ENCODE results near the gene IRF4. TPM values are rescaled to one million over a fixed set of nuclear protein-coding genes. Genes with fewer than 3 reads are reported as not detected.
"Not testable (repeated sequence)": the region's sequence is repeated elsewhere in the genome, so short reads cannot be mapped to it uniquely, and the experiment has no call there.

IRF4 gene
- total and polyA plus RNA-seq, 7 donors: 0.03 to 0.59 (median 0.27) TPM

DNA sequence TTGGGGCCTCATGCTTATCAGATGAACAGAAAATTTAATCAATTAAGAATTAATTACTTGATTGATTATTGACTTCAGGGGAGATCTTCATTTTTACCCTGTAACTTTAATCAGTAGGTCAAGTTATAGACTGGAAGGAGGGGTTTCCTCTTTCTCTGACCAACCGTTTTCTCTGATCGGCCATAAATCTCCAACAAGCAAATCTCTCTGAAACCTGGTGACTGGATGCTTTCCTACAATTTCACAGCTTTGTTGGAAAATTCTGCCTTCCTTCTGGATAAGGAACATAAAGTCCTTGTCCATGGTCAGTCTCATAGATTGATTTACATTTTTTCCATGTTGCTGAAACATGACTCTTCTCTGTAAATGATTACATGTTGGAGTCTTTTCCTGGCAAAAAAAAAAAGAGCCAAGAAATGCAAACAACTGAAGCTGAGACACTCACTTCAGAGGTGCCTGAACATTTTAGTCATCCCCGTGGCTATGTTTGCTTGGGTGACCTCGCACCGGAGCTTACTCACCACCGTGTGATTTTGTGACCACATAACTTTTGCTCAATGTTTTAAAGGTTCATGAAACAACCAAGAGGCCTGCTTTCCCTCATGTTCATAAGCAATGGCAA is 31.0 kb downstream of the IRF4 start:
- no peak overlapping the region for H3K27ac ChIP-seq
- DNase-seq (no peak), ATAC-seq (no peak)
- peaks cover 0 to 2% (median 0%) of the 10 kb centered on the region in 3 donors for H3K27me3 ChIP-seq (ENCODE audit: insufficient read depth in 3 of 3, low read length in 2 of 3)
- TF ChIP-seq CTCF (IDR thresholded peaks at IDR 0.05): no peak
- no peaks in the 10 kb centered on the region for H3K36me3 ChIP-seq (ENCODE audit: insufficient read depth in 1 of 2, low read depth in 1 of 2)
- H3K4me3 ChIP-seq: no peak overlapping the region
- no peaks in the 10 kb centered on the region for H3K9me3 ChIP-seq
- WGBS, 3 donors: 47 to 56% (median 54%) methylated on average over 6 of the region's 6 CpGs
- no peaks in the 10 kb centered on the region for H3K4me1 ChIP-seq
- intact Hi-C loops (cut with DNase I): no loop called here

GRCh38 chr6:423055-423798 is 31.7 kb downstream of the IRF4 start:
- no peak overlapping the region for H3K27ac ChIP-seq
- TF ChIP-seq CTCF (IDR thresholded peaks at IDR 0.05): no peak
- ATAC-seq (no peak), DNase-seq (no peak)
- no peaks in the 10 kb centered on the region for H3K9me3 ChIP-seq
- no peaks in the 10 kb centered on the region for H3K36me3 ChIP-seq (ENCODE audit: insufficient read depth in 1 of 2, low read depth in 1 of 2)
- no peak overlapping the region for H3K4me3 ChIP-seq
- H3K27me3 ChIP-seq (ENCODE audit: insufficient read depth in 3 of 3, low read length in 2 of 3): peaks cover 0 to 2% (median 0%) of the 10 kb centered on the region in 3 donors
- intact Hi-C loops (cut with DNase I): no loop called here
- WGBS, 3 donors: 95 to 96% (median 96%) methylated on average over 11 of the region's 11 CpGs
- no peaks in the 10 kb centered on the region for H3K4me1 ChIP-seq

- WGBS, 3 donors: 95 to 97% (median 96%) methylated on average over 25 to 39 of the region's 39 CpGs
- Histone ChIP-seq H3K27me3 (ENCODE audit: insufficient read depth in 3 of 3, low read length in 2 of 3) (peaks cover 0 to 2% (median 0%) of the 10 kb centered on the region in 3 donors), H3K9me3 (no peaks in the 10 kb centered on the region), H3K4me3 (no peak overlapping the region), H3K27ac (no peak overlapping the region), H3K4me1 (no peaks in the 10 kb centered on the region), H3K36me3 (ENCODE audit: insufficient read depth in 1 of 2, low read depth in 1 of 2) (no peaks in the 10 kb centered on the region)
- no peak for TF ChIP-seq CTCF (IDR thresholded peaks at IDR 0.05)
- ATAC-seq: no peak
- intact Hi-C loops (cut with DNase I): no loop called here
- DNase-seq: no peak
These were observed 32.3 kb downstream of the IRF4 start for GRCh38 chr6:423799-424345.

GRCh38 chr6:424741-425417 is 33.3 kb downstream of the IRF4 start:
- H3K27ac ChIP-seq: no peak overlapping the region
- H3K4me3 ChIP-seq: no peak overlapping the region
- H3K9me3 ChIP-seq: no peaks in the 10 kb centered on the region
- no peak for TF ChIP-seq CTCF (IDR thresholded peaks at IDR 0.05)
- ATAC-seq (no peak), DNase-seq (no peak)
- intact Hi-C loops (cut with DNase I): no loop called here
- H3K36me3 ChIP-seq (ENCODE audit: insufficient read depth in 1 of 2, low read depth in 1 of 2): no peaks in the 10 kb centered on the region
- H3K27me3 ChIP-seq (ENCODE audit: insufficient read depth in 3 of 3, low read length in 2 of 3): peaks cover 0 to 2% (median 0%) of the 10 kb centered on the region in 3 donors
- H3K4me1 ChIP-seq: no peaks in the 10 kb centered on the region
- whole genome bisulfite sequencing, 3 donors: 89 to 90% (median 90%) methylated on average over 22 to 27 of the region's 27 CpGs

DNA sequence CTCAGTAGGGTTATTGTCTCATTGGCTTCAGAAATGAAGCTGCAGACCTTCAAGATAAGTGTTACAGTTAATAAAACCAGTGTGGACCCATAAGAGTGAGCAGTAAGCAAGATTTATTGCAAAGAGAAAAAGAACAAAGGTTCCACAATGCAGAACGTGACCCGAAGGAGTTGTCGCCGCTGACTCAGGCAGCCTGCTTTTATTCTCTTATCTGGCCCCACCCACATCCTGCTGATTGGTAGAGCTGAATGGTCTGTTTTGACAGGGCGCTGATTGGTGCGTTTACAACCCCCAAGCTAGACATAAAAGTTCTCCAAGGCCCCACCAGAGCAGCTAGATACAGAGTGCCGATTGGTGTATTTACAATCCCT is 33.9 kb downstream of the IRF4 start:
- H3K4me3 ChIP-seq; H3K27me3 ChIP-seq (ENCODE audit: insufficient read depth in 3 of 3, low read length in 2 of 3); H3K36me3 ChIP-seq (ENCODE audit: insufficient read depth in 1 of 2, low read depth in 1 of 2); DNase-seq; H3K4me1 ChIP-seq; intact Hi-C loops (cut with DNase I); H3K27ac ChIP-seq; ATAC-seq; H3K9me3 ChIP-seq: not testable (repeated sequence)
- WGBS, 3 donors: 72 to 80% (median 74%) methylated on average over 7 of the region's 7 CpGs

- intact Hi-C loops (cut with DNase I); DNase-seq; H3K27ac ChIP-seq; H3K36me3 ChIP-seq (ENCODE audit: insufficient read depth in 1 of 2, low read depth in 1 of 2); ATAC-seq; H3K4me1 ChIP-seq; H3K4me3 ChIP-seq; H3K9me3 ChIP-seq; H3K27me3 ChIP-seq (ENCODE audit: insufficient read depth in 3 of 3, low read length in 2 of 3): not testable (repeated sequence)
- WGBS, 3 donors: 95 to 98% (median 97%) methylated on average over 41 to 44 of the region's 45 CpGs
These were observed 34.7 kb downstream of the IRF4 start for GRCh38 chr6:426198-426738.

Measured in psoas muscle (tissue), 8 donors.